Stimulated activated CD8-positive, alpha-beta memory T cell treated with anti-CD3 and anti-CD28 coated beads, Interleukin-2, amount 100 ng/mL, for 48 hours (primary cell): ENCODE measurements around the gene KCNE4.
"Not testable (repeated sequence)": the region's sequence is repeated elsewhere in the genome, so short reads cannot be mapped to it uniquely, and the experiment has no call there.

ENCODE experiments used
- DNase-seq, 2 donors: peaks; one replicate each; pipeline ENCODE4 v3.0.0-alpha.2; 2020; ENCODE audit warnings: low read depth in 2 of 2

The KCNE4 gene

GRCh38 chr2:223057569-223057968, 5.6 kb downstream of the KCNE4 start:
- no peak for DNase-seq

GRCh38 chr2:223058952-223059716, 7.1 kb downstream of the KCNE4 start:
- DNase-seq: no peak

DNA sequence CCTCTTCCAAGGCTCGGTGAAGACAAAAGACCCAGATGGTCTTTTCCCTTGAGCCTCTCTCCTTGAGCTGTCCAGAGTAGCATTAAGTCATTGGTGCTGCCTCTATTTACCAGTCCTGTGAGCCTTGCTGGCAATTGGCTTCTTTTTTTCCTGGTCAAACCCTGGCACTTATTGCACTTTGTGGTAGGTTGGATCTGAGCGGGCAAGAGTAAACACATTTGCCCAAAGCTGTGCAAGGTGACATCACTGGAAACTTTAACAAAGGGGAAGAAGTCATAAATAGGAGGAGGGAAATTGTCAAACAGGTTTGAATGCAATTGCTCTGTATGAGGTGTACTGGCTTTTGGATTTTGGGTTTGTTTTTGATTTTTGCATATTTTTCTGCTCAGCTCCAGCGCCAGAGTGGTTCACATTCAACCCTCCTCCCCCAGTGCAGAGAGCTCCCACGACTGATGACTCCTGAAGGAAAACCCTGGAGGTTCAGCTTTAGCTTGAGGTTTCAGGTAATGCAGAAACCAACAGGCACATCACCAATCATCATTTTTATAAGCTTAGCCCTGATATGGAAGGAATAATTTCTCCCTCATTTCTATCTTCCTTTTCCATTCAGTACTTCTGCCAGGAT, 8.3 kb downstream of the KCNE4 start:
- no peak for DNase-seq

DNA sequence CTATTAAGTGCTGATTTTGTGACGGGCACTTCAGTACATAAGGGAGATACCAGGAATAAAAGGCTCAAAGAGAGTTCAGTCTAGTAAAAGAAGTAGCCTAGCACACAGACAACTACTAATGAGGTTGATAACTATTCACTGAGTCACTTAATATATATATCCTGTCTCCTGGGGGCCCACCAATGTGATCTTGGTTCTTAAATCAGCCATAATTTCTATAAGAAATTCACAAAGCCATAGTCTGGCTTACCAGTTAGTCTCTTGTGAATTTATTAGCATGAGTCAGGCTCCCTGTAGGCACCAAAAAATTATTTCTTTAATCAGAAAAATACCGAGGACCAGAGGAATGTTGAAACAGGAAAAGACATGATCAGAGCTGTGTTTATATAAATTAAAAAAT, 10.4 kb downstream of the KCNE4 start:
- no peak for DNase-seq

- no peak for DNase-seq
Observed at GRCh38 chr2:223065107-223065506, 13.1 kb downstream of the KCNE4 start.

DNA sequence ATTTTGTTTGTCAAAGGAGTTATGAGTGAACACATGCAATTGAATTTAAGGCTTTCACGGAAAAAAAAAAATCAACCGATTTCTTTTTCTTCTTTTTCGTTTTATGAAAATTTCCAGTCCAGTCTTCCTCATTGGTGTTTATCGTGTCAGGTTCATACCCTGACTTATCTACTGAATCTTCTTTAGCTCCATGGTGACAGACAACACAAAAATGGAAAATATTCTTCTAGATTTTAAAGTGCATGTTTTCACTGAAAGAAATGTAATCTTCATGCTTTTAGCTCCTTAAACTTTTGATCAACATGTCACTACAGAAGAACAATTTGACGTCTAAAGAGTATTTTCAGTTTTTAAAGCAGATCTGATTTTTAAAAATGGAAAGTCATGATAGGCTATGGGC, 14.7 kb downstream of the KCNE4 start:
- DNase-seq: no peak

GRCh38 chr2:223068071-223068470, 16.1 kb downstream of the KCNE4 start:
- DNase-seq: no peak

- no peak for DNase-seq
Observed at GRCh38 chr2:223069465-223069864, 17.5 kb downstream of the KCNE4 start.

DNA sequence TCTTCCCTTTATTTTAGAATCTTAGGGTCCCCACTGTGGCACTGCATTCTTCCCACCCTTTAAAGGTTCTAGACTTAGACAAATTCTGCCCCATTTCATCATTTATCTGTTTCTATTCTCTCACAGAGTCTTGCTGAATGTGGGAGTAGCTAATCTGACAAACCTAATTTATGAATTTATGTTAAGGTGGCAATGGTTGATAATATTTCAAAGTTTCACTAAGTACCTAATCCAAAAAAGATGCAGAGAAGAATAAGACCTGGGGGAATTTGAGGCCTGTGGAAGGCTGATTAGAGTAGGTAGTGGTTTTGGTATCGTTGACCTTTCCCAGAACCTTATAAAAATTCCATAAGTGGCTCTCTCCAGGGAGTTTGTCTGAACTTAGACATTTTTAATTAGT, 18.0 kb downstream of the KCNE4 start:
- no peak for DNase-seq

DNA sequence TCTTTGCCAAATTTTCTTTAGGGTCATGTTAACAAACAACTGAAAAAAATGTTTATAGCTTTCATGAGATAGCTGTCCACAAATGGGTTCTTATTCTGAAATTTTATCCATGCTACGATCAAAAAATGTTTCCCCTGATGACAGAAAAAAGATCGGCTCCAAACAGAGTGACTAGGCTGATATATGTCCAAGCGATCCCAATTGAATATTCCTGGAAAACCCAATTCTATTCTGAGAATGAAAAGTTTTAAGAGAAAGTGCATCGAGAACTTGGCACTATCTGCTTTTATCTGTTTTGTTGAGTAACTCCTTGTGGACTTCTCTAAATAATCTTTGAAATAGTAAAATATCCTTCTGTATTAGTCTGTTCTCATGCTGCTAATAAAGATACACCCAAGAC, 19.1 kb downstream of the KCNE4 start:
- DNase-seq: no peak

- DNase-seq: no peak
Observed at GRCh38 chr2:223072826-223073225, 20.8 kb downstream of the KCNE4 start.

DNA sequence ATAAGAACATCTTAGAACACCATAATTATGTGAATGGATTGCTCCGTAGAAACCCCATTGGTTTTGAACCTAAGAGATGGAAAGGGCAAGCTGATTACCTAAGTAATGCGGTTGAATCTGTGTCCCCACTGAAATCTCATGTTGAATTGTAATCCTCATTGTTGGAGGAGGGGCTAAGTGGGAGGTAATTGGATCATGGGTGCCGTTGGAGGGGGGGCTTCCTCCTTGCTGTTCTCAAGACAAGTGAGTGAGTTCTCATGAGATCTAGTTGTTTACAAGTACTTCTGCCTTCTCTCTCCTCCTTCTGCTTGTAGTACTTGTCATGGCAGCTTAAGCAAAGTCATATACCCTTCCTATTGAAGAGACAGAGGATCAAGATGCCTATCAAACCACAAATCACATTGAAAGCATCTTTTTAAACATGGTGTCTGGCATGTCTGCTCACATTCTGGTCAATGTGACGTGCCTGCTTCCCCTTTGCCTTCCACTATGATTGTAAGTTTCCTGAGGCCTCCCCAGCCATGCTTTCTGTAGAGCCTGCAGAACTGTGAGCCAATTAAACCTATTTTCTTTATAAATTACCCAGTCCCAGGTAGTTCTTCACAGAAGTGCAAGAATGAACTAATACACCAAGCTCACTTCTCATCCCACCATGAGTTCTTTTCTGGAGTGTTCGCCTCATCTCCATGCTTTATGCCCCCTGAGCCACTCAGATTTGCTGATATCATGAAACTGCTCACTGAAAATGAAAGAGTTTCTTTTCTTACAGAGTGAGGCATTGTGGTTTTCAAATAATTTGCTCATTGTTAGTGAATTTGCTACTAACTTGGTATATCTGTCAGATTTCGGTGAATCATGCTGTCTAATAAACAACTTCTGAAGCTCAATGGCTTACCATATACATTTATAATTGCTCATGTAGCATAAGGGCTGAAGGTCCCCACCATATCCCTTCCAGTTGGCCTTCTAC, 23.6 kb downstream of the KCNE4 start:
- no peak for DNase-seq

- DNase-seq: no peak
Observed at GRCh38 chr2:223076573-223076972, 24.6 kb downstream of the KCNE4 start.

- no peak for DNase-seq
Observed at GRCh38 chr2:223078482-223078881, 26.5 kb downstream of the KCNE4 start.

DNA sequence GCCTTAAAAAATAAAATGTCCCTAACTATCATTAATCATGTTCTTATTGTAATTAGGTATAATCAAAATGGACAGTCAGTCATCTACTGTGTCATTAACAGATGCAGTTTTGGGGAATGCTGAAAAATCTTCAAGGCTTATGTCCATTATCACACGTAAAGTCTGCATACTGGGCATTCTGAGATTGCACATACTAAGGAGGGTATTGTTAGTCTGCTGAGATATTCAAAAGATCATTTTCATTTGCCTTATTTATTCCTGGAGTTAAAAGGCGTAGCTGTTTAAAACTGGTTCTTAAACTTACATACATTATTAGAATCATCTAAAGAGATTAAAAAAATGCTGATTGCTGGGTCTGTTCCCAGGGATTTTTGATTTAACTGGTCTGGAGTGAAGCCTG, 27.4 kb downstream of the KCNE4 start:
- no peak for DNase-seq

GRCh38 chr2:223079925-223080324, 27.9 kb downstream of the KCNE4 start:
- no peak for DNase-seq

GRCh38 chr2:223080790-223081360, 28.9 kb downstream of the KCNE4 start:
- not testable (repeated sequence) for DNase-seq

DNA sequence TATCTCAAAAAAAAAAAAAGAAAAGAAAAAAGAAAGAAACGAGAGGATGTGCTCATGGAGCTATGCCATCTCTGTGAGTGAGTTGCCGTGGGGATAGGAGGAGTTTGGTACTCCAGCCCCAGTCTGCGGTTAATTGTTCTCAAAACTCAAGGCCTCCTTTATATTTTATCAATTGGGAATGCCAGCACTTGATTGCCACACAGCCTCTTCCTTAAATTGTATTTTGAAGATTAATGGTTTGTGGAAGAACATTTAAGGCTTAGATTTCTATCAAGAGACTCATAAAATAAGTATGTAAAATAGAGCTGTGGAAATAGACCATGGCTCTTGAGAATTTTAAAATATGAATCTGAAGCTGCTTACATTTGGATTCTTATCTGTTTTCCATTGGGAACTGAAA, 29.8 kb downstream of the KCNE4 start:
- DNase-seq: no peak

- DNase-seq: no peak
Observed at GRCh38 chr2:223082706-223083105, 30.7 kb downstream of the KCNE4 start.

- no peak for DNase-seq
Observed at GRCh38 chr2:223083402-223084070, 31.5 kb downstream of the KCNE4 start.

GRCh38 chr2:223084873-223085272, 32.9 kb downstream of the KCNE4 start:
- no peak for DNase-seq
